IMR-90 (cell line): ENCODE results near the gene EPHX1. TPM values are rescaled to one million over a fixed set of nuclear protein-coding genes. Genes with fewer than 3 reads are reported as not detected.

Source experiments
- ATAC-seq: fragments of 200-7000 bp; cut with Tn5 transposase; 2 replicates; pipeline ENCODE4 v1.9.1; 2020; ENCODE audit warnings: low read depth, mild to moderate bottlenecking, moderate library complexity
- BruUV-seq: library from RNA; stranded (reverse); fragments of 400-500 nt; replicated peaks from 2 replicates; lab custom pipeline; 2021; lab: Mats Ljungman, UMichigan
- CTCF ChIA-PET: fragments of 300-600 bp; formaldehyde crosslinking; extraction: SDS; loops from one replicate; lab custom pipeline; 2021; ENCODE audit warnings: antibody characterized with exemption; lab: Yijun Ruan, JAX
- POLR2A ChIA-PET: fragments of 300-600 bp; sonication (Branson Sonifier 250); formaldehyde crosslinking; loops from one replicate; lab custom pipeline; 2022; ENCODE audit warnings: antibody characterized with exemption; ENCODE audit not compliant: unreplicated experiment; lab: Charles Lee
- DNase-seq: peaks from one replicate; pipeline ENCODE4 v3.0.0; 2013
- H2AFZ ChIP-seq: replicated peaks from 2 replicates; pipeline ENCODE3; 2013; ENCODE audit warnings: low read length, mild to moderate bottlenecking; ENCODE audit not compliant: poor library complexity
- H2AK5ac ChIP-seq: 2 replicates; pipeline ENCODE4 v1.6.1; 2013; ENCODE audit warnings: low read depth, low read length, inconsistent platforms
- H2AK9ac ChIP-seq: replicated peaks from 2 replicates; pipeline ENCODE3; 2013; ENCODE audit warnings: mild to moderate bottlenecking, low read depth, low read length, moderate library complexity; ENCODE audit not compliant: poor library complexity
- H2BK120ac ChIP-seq: 2 replicates; pipeline ENCODE4 v1.6.1; 2013; ENCODE audit warnings: low read depth, low read length, inconsistent platforms
- H2BK15ac ChIP-seq: 3 replicates; pipeline ENCODE4 v1.6.1; 2013; ENCODE audit warnings: low read depth, low read length, inconsistent platforms
- H2BK20ac ChIP-seq: 2 replicates; pipeline ENCODE4 v1.6.1; 2013; ENCODE audit warnings: low read depth, mild to moderate bottlenecking, inconsistent platforms, low read length, moderate library complexity
- H2BK5ac ChIP-seq: 2 replicates; pipeline ENCODE4 v1.6.1; 2013; ENCODE audit warnings: mild to moderate bottlenecking, low read depth, low read length, inconsistent platforms; ENCODE audit not compliant: poor library complexity, severe bottlenecking
- H3K14ac ChIP-seq: replicated peaks from 2 replicates; pipeline ENCODE4 v1.6.1; 2013; ENCODE audit warnings: low read depth, low read length, inconsistent platforms
- H3K18ac ChIP-seq: 2 replicates; pipeline ENCODE4 v1.6.1; 2013; ENCODE audit warnings: low read depth, low read length, control low read depth
- H3K23ac ChIP-seq: 2 replicates; pipeline ENCODE4 v1.6.1; 2013; ENCODE audit warnings: low read depth, low read length, inconsistent platforms
- H3K27ac ChIP-seq: 2 replicates; pipeline ENCODE4 v1.5.1; 2013; ENCODE audit warnings: mild to moderate bottlenecking, control low read depth, low read length; ENCODE audit not compliant: insufficient read depth
- H3K27me3 ChIP-seq: 2 replicates; pipeline ENCODE4 v1.6.1; 2013; ENCODE audit warnings: low read length; ENCODE audit not compliant: control insufficient read depth, insufficient read depth
- H3K36me3 ChIP-seq: 2 replicates; pipeline ENCODE4 v1.6.1; 2013; ENCODE audit warnings: low read length, mixed read lengths; ENCODE audit not compliant: control insufficient read depth, insufficient read depth
- H3K4ac ChIP-seq: 2 replicates; pipeline ENCODE4 v1.6.1; 2013; ENCODE audit warnings: low read depth, low read length, inconsistent platforms
- H3K4me1 ChIP-seq: 2 replicates; pipeline ENCODE4 v1.6.1; 2013; ENCODE audit warnings: low read length, mixed read lengths; ENCODE audit not compliant: control insufficient read depth, insufficient read depth
- H3K4me2 ChIP-seq: 2 replicates; pipeline ENCODE4 v1.6.1; 2013; ENCODE audit warnings: low read depth, mild to moderate bottlenecking, control low read depth, low read length, moderate library complexity
- H3K4me3 ChIP-seq: 2 replicates; pipeline ENCODE4 v1.5.1; 2013; ENCODE audit warnings: low read depth, mild to moderate bottlenecking, control low read depth, low read length, moderate library complexity; ENCODE audit not compliant: insufficient read depth
- H3K56ac ChIP-seq: 2 replicates; pipeline ENCODE4 v1.6.1; 2013; ENCODE audit warnings: low read length, inconsistent platforms; ENCODE audit not compliant: insufficient read depth; ENCODE audit errors: extremely low read depth
- H3K79me1 ChIP-seq, 2 experiments: 2 replicates each; pipeline ENCODE4 v1.6.1; 2013; ENCODE audit warnings: low read length in 2 of 2, inconsistent platforms in 1 of 2, low read depth in 1 of 2
- H3K9ac ChIP-seq: 2 replicates; pipeline ENCODE4 v1.6.1; 2013; ENCODE audit warnings: low read depth, low read length, control low read depth
- H3K9me1 ChIP-seq: 2 replicates; pipeline ENCODE4 v1.6.1; 2013; ENCODE audit warnings: low read length, inconsistent platforms; ENCODE audit not compliant: insufficient read depth
- H3K9me3 ChIP-seq: 2 replicates; pipeline ENCODE4 v1.6.1; 2013; ENCODE audit warnings: low read length; ENCODE audit not compliant: control insufficient read depth, insufficient read depth
- H4K20me1 ChIP-seq: 2 replicates; pipeline ENCODE4 v1.6.1; 2013; ENCODE audit warnings: low read length, inconsistent platforms; ENCODE audit not compliant: insufficient read depth
- H4K5ac ChIP-seq: 2 replicates; pipeline ENCODE4 v1.6.1; 2013; ENCODE audit warnings: mild to moderate bottlenecking, low read depth, low read length, control low read depth
- H4K8ac ChIP-seq, 2 experiments: 2 replicates each; pipeline ENCODE4 v1.6.1; 2013; ENCODE audit warnings: low read depth in 2 of 2, low read length in 2 of 2, control low read depth in 1 of 2, inconsistent platforms in 1 of 2
- H4K91ac ChIP-seq: 2 replicates; pipeline ENCODE4 v1.6.1; 2013; ENCODE audit warnings: low read depth, low read length, inconsistent platforms; ENCODE audit not compliant: insufficient read depth
- CEBPB ChIP-seq: IDR thresholded peaks from 2 replicates; pipeline ENCODE4 v1.6.1; 2012; ENCODE audit warnings: low read depth, low read length, improper control_type of control experiment
- CHD1 ChIP-seq: IDR thresholded peaks from 2 replicates; pipeline ENCODE4 v1.6.1; 2012; ENCODE audit warnings: low read depth, low read length, improper control_type of control experiment
- ELK1 ChIP-seq: fragments of 150-350 bp; IDR thresholded peaks from 2 replicates; pipeline ENCODE4 v1.6.1; 2016; ENCODE audit warnings: low read depth, mild to moderate bottlenecking, low read length, moderate library complexity, borderline replicate concordance
- FOS ChIP-seq: fragments of 150-350 bp; IDR thresholded peaks from 2 replicates; pipeline ENCODE4 v1.6.1; 2016; ENCODE audit warnings: low read depth, low read length
- MAFK ChIP-seq: IDR thresholded peaks from 2 replicates; pipeline ENCODE4 v1.6.1; 2012; ENCODE audit warnings: low read depth, low read length, improper control_type of control experiment
- MXI1 ChIP-seq: IDR thresholded peaks from 2 replicates; pipeline ENCODE4 v1.6.1; 2012; ENCODE audit warnings: low read depth, mild to moderate bottlenecking, low read length, moderate library complexity, borderline replicate concordance
- RAD21 ChIP-seq: IDR thresholded peaks from 2 replicates; pipeline ENCODE4 v1.6.1; 2012; ENCODE audit warnings: low read length, improper control_type of control experiment
- RCOR1 ChIP-seq: IDR thresholded peaks from 2 replicates; pipeline ENCODE4 v1.6.1; 2012; ENCODE audit warnings: mild to moderate bottlenecking, low read length, improper control_type of control experiment; ENCODE audit not compliant: insufficient replicate concordance
- SMC3 ChIP-seq: fragments of 150-350 bp; IDR thresholded peaks from 2 replicates; pipeline ENCODE4 v1.6.1; 2016; ENCODE audit warnings: low read depth, mild to moderate bottlenecking, antibody characterized with exemption, low read length, moderate library complexity
- WGBS, 2 experiments: methylation state at CpG; one replicate each; pipeline versions ENCODE4 v1.1.5 to v1.1.7; 2013; ENCODE audit warnings: missing lambda C conversion rate in 2 of 2; ENCODE audit not compliant: insufficient read length in 1 of 2; ENCODE audit errors: extremely low coverage in 2 of 2; 5-methylcytosine and 5-hydroxymethylcytosine counted together
- dilution Hi-C: fragments of 300-500 bp; cut with HindIII; formaldehyde crosslinking; loops from one replicate; pipeline ENCODE4 v1.14.3; 2018; ENCODE audit warnings: low sequenced_read_pairs; ENCODE audit not compliant: unreplicated experiment
- in situ Hi-C: fragments of 300-500 bp; cut with MboI; formaldehyde crosslinking; loops from 3 replicates; pipeline ENCODE4 v1.14.3; 2019; ENCODE audit warnings: low sequenced_read_pairs, inconsistent platforms, mixed read lengths
- intact Hi-C: fragments of 100-400 bp; cut with micrococcal nuclease; formaldehyde crosslinking; loops from 2 replicates; pipeline ENCODE4 v1.10.0; 2022
- polyA plus RNA-seq, 3 experiments: library from polyadenylated mRNA; depleted of rRNA; stranded (reverse); fragments of >200 nt; gene quantifications; 2 replicates each; pipeline ENCODE4 v1.2.3, GENCODE V29; 2012; ENCODE audit warnings: low replicate concordance in 1 of 3
- total RNA-seq: library from RNA; depleted of rRNA; stranded (reverse); fragments of >200 nt; gene quantifications from 2 replicates; pipeline ENCODE4 v1.2.3, GENCODE V29; 2012
- TF ChIP-seq, protein P1 (sequence below): fragments of 150-350 bp; IDR thresholded peaks from 2 replicates; pipeline ENCODE4 v1.6.1; 2017; ENCODE audit warnings: mild to moderate bottlenecking, antibody characterized with exemption, low read length, low read depth

EPHX1 gene
- total and polyA plus RNA-seq, 2 of the 4 experiments (the other 2 are of a cell fraction) = 20.3 to 46.3 TPM

- intact Hi-C loops = no loop called here
- Histone ChIP-seq H3K27me3 (no peaks in the 10 kb centered on the region), H3K27ac (no peak overlapping the region), H3K56ac (no peak overlapping the region), H3K4me3 (no peak overlapping the region), H4K5ac (no peak overlapping the region), H2BK120ac (no peak overlapping the region), H4K91ac (no peak overlapping the region), H4K20me1 (peaks cover 27% of the 10 kb centered on the region), H3K4me2 (no peak overlapping the region), H2BK5ac (no peak overlapping the region), H2AFZ (no peak overlapping the region), H2BK20ac (no peak overlapping the region), H3K9me3 (no peaks in the 10 kb centered on the region), H3K4ac (no peak overlapping the region), H3K4me1 (no peaks in the 10 kb centered on the region; the same call in 1 of the 2 replicates), H3K14ac (no peak overlapping the region), H2AK9ac (no peak overlapping the region), H4K8ac (no peak overlapping the region), H3K18ac (no peak overlapping the region), H2AK5ac (no peak overlapping the region), H3K79me1 (peaks cover 7 to 59% of the 10 kb centered on the region in 2 experiments), H3K36me3 (peaks cover 36% of the 10 kb centered on the region), H3K9me1 (peaks cover 12% of the 10 kb centered on the region), H3K9ac (no peak overlapping the region), H2BK15ac (no peak overlapping the region), H3K23ac (no peak overlapping the region)
- 84% methylated on average over 6 of the region's 12 CpGs; no CpG with 5 or more reads in 1 of the 2 experiments for WGBS, 2 experiments
- no peak for ATAC-seq
- CTCF ChIA-PET = no interaction called here
- in situ Hi-C loops = no loop called here
- no TSS peak for BruUV-seq
- dilution Hi-C loops = no loop called here
- no peak for DNase-seq
- TF ChIP-seq CHD1 (no peak), SMC3 (no peak), RAD21 (no peak), CEBPB (no peak), ELK1 (no peak), RCOR1 (no peak), MXI1 (no peak), MAFK (no peak), FOS (no peak)
- TF ChIP-seq, protein P1, sequence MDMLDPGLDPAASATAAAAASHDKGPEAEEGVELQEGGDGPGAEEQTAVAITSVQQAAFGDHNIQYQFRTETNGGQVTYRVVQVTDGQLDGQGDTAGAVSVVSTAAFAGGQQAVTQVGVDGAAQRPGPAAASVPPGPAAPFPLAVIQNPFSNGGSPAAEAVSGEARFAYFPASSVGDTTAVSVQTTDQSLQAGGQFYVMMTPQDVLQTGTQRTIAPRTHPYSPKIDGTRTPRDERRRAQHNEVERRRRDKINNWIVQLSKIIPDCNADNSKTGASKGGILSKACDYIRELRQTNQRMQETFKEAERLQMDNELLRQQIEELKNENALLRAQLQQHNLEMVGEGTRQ = no peak
- POLR2A ChIA-PET = no interaction called here
Observed at GRCh38 chr1:225875044-225875815, 65.3 kb downstream of the EPHX1 start.
